PC-9 (cell line): ENCODE results near the gene ZNF48.

Experiments
- EZH2 ChIP-seq: fragments of 200-600 bp; sonication (generic); IDR thresholded peaks from 2 replicates; pipeline ENCODE4 v1.8.0; 2017; ENCODE audit warnings: antibody characterized with exemption, low read depth
- TF ChIP-seq, protein P1 (sequence below): fragments of 200-600 bp; sonication (generic); conservative IDR thresholded peaks from 2 replicates; pipeline ENCODE4 v1.6.1; 2017; ENCODE audit warnings: mixed run types, antibody characterized with exemption, mild to moderate bottlenecking, moderate library complexity

DNA sequence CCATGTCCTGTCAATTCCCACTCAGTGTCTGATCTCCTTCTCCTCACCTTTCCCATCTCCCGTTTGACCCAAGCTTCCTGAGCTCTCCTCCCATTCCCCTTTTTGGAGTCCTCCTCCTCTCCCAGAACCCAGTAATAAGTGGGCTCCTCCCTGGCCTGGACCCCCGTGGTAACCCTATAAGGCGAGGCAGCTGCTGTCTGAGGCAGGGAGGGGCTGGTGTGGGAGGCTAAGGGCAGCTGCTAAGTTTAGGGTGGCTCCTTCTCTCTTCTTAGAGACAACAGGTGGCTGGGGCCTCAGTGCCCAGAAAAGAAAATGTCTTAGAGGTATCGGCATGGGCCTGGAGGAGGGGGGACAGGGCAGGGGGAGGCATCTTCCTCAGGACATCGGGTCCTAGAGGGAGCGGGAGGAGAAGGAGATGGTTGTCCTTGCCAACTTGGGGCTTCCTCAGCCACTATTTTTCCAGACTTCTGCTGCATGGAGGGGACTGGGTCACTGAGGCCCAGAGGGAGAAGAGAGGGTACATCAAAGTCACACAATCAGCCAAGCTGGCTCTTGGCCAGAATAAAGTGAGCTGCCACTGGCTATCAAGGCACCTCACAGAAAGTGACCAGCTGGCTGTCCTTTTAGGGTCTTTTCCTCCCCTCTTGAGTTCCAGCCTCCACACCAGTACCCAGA is 23.0 kb upstream of the ZNF48 start:
- TF ChIP-seq, protein P1, sequence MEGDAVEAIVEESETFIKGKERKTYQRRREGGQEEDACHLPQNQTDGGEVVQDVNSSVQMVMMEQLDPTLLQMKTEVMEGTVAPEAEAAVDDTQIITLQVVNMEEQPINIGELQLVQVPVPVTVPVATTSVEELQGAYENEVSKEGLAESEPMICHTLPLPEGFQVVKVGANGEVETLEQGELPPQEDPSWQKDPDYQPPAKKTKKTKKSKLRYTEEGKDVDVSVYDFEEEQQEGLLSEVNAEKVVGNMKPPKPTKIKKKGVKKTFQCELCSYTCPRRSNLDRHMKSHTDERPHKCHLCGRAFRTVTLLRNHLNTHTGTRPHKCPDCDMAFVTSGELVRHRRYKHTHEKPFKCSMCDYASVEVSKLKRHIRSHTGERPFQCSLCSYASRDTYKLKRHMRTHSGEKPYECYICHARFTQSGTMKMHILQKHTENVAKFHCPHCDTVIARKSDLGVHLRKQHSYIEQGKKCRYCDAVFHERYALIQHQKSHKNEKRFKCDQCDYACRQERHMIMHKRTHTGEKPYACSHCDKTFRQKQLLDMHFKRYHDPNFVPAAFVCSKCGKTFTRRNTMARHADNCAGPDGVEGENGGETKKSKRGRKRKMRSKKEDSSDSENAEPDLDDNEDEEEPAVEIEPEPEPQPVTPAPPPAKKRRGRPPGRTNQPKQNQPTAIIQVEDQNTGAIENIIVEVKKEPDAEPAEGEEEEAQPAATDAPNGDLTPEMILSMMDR = no peak
- no peak for TF ChIP-seq EZH2
